Neural cell (in vitro differentiated cells): Measurements from ENCODE around the gene AJUBA.
"Not testable (repeated sequence)": the region's sequence is repeated elsewhere in the genome, so short reads cannot be mapped to it uniquely, and the experiment has no call there.

Experiments used
- POLR2AphosphoS5 ChIP-seq: IDR thresholded peaks from 2 replicates; pipeline ENCODE4 v1.6.1; 2012
- TAF1 ChIP-seq: IDR thresholded peaks from 2 replicates; pipeline ENCODE4 v1.6.1; 2012; ENCODE audit warnings: low read depth
- TF ChIP-seq, protein P1 (sequence below): IDR thresholded peaks from 2 replicates; pipeline ENCODE4 v1.6.1; 2012; ENCODE audit warnings: borderline replicate concordance

DNA sequence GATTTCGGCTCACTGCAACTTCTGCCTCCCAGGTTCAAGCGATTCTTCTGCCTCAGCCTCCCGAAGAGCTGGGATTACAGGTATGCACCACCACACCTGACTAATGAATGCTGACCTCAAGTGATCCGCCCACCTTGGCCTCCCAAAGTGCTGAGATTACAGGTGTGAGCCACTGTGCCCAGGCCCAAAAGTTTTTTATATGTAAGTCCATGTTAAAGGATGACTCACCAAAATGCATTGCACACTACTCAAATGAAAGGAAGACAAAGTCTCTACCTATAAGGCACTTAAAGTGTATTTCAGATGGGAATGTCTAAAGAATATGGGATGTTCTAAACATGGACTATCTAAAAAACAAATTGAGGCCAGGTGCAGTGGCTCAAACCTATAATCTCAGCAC, 21.9 kb upstream of the AJUBA start:
- not testable (repeated sequence) for TF ChIP-seq POLR2AphosphoS5, TAF1
- TF ChIP-seq, protein P1, sequence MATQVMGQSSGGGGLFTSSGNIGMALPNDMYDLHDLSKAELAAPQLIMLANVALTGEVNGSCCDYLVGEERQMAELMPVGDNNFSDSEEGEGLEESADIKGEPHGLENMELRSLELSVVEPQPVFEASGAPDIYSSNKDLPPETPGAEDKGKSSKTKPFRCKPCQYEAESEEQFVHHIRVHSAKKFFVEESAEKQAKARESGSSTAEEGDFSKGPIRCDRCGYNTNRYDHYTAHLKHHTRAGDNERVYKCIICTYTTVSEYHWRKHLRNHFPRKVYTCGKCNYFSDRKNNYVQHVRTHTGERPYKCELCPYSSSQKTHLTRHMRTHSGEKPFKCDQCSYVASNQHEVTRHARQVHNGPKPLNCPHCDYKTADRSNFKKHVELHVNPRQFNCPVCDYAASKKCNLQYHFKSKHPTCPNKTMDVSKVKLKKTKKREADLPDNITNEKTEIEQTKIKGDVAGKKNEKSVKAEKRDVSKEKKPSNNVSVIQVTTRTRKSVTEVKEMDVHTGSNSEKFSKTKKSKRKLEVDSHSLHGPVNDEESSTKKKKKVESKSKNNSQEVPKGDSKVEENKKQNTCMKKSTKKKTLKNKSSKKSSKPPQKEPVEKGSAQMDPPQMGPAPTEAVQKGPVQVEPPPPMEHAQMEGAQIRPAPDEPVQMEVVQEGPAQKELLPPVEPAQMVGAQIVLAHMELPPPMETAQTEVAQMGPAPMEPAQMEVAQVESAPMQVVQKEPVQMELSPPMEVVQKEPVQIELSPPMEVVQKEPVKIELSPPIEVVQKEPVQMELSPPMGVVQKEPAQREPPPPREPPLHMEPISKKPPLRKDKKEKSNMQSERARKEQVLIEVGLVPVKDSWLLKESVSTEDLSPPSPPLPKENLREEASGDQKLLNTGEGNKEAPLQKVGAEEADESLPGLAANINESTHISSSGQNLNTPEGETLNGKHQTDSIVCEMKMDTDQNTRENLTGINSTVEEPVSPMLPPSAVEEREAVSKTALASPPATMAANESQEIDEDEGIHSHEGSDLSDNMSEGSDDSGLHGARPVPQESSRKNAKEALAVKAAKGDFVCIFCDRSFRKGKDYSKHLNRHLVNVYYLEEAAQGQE = not testable (repeated sequence)
